Activated gamma-delta T cell (primary cell): ENCODE data around the gene PCDHA4.
"Not testable (repeated sequence)": the region's sequence is repeated elsewhere in the genome, so short reads cannot be mapped to it uniquely, and the experiment has no call there.

ENCODE experiments used
- DNase-seq: peaks from one replicate; lab custom pipeline; 2025; lab: John Stamatoyannopoulos, UW

Gene PCDHA4

GRCh38 chr5:140821375-140822280 lies 14.8 kb downstream of the PCDHA4 start, which contains the start of gene PCDHA5:
Gene PCDHA5, plus strand, starts transcription at chr5:140821613.
- no peak for DNase-seq

- DNase-seq, result no peak
Observed at GRCh38 chr5:140822281-140822629, 15.4 kb downstream of the PCDHA4 start.

GRCh38 chr5:140822969-140823368 lies 16.1 kb downstream of the PCDHA4 start:
- DNase-seq, result not testable (repeated sequence)

- DNase-seq, result no peak
Observed at GRCh38 chr5:140823475-140823874, 16.6 kb downstream of the PCDHA4 start.

GRCh38 chr5:140827704-140828361 lies 21.0 kb downstream of the PCDHA4 start, which contains the start of gene PCDHA6:
Gene PCDHA6, plus strand, starts transcription at chr5:140827960. Its CDS starts 132 bp downstream, at chr5:140828092.
- DNase-seq, result no peak

- no peak for DNase-seq
Observed at GRCh38 chr5:140828362-140828737, 21.5 kb downstream of the PCDHA4 start.

- DNase-seq, result not testable (repeated sequence)
Observed at GRCh38 chr5:140829511-140830501, 22.9 kb downstream of the PCDHA4 start.

- DNase-seq, result no peak
Observed at GRCh38 chr5:140833993-140834392, 27.1 kb downstream of the PCDHA4 start, which contains the start of gene PCDHA7. Gene PCDHA7, plus strand, starts transcription at chr5:140834269. Its CDS starts 115 bp downstream, at chr5:140834384.

- DNase-seq, result not testable (repeated sequence)
Observed at GRCh38 chr5:140834439-140835008, 27.7 kb downstream of the PCDHA4 start.

- DNase-seq, result no peak
Observed at GRCh38 chr5:140835622-140836510, 29.0 kb downstream of the PCDHA4 start.

GRCh38 chr5:140840978-140841962 lies 34.4 kb downstream of the PCDHA4 start, which contains the start of gene PCDHA8:
Gene PCDHA8, plus strand, starts transcription at chr5:140841187. Its CDS starts 135 bp downstream, at chr5:140841322.
- no peak for DNase-seq

GRCh38 chr5:140842798-140843733 lies 36.2 kb downstream of the PCDHA4 start:
- DNase-seq, result no peak

GRCh38 chr5:140848139-140849102 lies 41.6 kb downstream of the PCDHA4 start, which contains the start of gene PCDHA9:
Gene PCDHA9, plus strand, starts transcription at chr5:140848382. Its CDS starts 114 bp downstream, at chr5:140848496.
- not testable (repeated sequence) for DNase-seq

- not testable (repeated sequence) for DNase-seq
Observed at GRCh38 chr5:140849831-140850634, 43.2 kb downstream of the PCDHA4 start.
